Measurements from ENCODE around the gene PRXL2C.
A peak's percentile ranks its signal among the peaks of the same experiment; 100 is the strongest.

Gene PRXL2C

DNA sequence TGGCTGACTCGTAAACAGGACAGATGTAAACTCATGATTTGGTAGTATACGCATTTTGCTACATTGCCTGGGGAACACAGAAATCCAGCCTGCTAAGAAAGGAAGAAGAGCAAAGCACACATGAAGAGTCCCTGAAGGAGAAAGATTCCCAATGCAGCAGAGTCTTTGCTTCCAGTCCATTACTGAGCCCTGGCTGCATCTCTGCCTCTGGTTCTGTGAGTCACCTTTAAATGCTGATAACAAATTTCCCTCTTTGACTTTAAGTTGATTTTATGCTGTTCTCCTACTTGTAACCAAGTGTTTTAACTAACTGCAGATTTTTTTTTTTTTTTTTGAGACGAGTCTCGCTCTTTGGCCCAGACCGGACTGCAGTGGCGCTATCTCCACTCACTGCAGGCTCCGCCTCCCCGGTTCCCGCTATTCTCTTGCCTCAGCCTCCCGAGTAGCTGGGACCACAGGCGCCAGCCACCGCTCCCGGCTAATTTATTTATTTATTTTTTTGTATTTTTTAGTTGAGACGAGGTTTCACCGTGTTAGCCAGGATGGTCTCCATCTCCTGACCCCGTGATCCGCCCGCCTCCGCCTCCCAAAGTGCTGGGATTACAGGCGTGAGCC, 8.5 kb upstream of the PRXL2C start:
- Histone ChIP-seq H2AFZ (ENCODE audit: low read depth) (no peak overlapping the region), H3K4me1 (ENCODE audit: low read depth, poor library complexity, severe bottlenecking) (no peaks in the 10 kb centered on the region), H3K27me3 (ENCODE audit: insufficient read depth, low read depth) (no peaks in the 10 kb centered on the region), H3K27ac (no peak overlapping the region), H3K36me3 (ENCODE audit: insufficient read depth) (no peaks in the 10 kb centered on the region), H4K20me1 (ENCODE audit: insufficient read depth) (no peaks in the 10 kb centered on the region), H3K79me2 (ENCODE audit: insufficient read depth, low read depth) (no peaks in the 10 kb centered on the region), H3K4me3 (IDR thresholded peaks at IDR 0.05; ENCODE audit: insufficient read depth, low read depth, low read length) (no peak overlapping the region), H3K4me2 (no peak overlapping the region), H3K9ac (no peak overlapping the region)
- TF ChIP-seq, protein P1, sequence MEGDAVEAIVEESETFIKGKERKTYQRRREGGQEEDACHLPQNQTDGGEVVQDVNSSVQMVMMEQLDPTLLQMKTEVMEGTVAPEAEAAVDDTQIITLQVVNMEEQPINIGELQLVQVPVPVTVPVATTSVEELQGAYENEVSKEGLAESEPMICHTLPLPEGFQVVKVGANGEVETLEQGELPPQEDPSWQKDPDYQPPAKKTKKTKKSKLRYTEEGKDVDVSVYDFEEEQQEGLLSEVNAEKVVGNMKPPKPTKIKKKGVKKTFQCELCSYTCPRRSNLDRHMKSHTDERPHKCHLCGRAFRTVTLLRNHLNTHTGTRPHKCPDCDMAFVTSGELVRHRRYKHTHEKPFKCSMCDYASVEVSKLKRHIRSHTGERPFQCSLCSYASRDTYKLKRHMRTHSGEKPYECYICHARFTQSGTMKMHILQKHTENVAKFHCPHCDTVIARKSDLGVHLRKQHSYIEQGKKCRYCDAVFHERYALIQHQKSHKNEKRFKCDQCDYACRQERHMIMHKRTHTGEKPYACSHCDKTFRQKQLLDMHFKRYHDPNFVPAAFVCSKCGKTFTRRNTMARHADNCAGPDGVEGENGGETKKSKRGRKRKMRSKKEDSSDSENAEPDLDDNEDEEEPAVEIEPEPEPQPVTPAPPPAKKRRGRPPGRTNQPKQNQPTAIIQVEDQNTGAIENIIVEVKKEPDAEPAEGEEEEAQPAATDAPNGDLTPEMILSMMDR (conservative IDR thresholded peaks at IDR 0.05; ENCODE audit: low read depth, low read length), result no peak

DNA sequence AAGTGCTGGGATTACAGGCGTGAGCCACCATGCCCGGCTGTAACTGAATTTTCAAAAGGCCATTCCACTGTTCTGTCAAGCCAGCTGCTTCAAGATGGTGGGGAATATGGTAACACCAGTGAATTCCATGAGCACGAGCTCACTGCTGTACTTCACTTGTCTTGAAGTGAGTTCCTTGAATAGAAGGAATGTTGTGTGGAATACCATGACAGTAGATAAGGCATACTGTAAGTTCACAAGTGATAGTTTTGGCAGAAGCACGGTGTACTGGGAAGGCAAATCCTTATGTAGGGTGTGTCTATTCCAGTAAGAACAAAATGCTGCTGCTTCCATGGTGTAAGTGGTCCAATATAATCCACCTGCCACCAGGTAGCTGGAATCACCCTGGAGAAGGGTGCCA, 6.6 kb upstream of the PRXL2C start:
- H3K36me3 ChIP-seq (ENCODE audit: insufficient read depth), result no peaks in the 10 kb centered on the region
- TF ChIP-seq, protein P1 (conservative IDR thresholded peaks at IDR 0.05; ENCODE audit: low read depth, low read length), result no peak
- H3K4me1 ChIP-seq (ENCODE audit: low read depth, poor library complexity, severe bottlenecking), result no peaks in the 10 kb centered on the region
- H4K20me1 ChIP-seq (ENCODE audit: insufficient read depth), result no peaks in the 10 kb centered on the region
- no peak overlapping the region for H2AFZ ChIP-seq (ENCODE audit: low read depth)
- H3K4me3 ChIP-seq (IDR thresholded peaks at IDR 0.05; ENCODE audit: insufficient read depth, low read depth, low read length), result no peak overlapping the region
- no peak overlapping the region for H3K9ac ChIP-seq
- no peak overlapping the region for H3K4me2 ChIP-seq
- no peaks in the 10 kb centered on the region for H3K27me3 ChIP-seq (ENCODE audit: insufficient read depth, low read depth)
- no peak overlapping the region for H3K27ac ChIP-seq
- H3K79me2 ChIP-seq (ENCODE audit: insufficient read depth, low read depth), result no peaks in the 10 kb centered on the region

DNA sequence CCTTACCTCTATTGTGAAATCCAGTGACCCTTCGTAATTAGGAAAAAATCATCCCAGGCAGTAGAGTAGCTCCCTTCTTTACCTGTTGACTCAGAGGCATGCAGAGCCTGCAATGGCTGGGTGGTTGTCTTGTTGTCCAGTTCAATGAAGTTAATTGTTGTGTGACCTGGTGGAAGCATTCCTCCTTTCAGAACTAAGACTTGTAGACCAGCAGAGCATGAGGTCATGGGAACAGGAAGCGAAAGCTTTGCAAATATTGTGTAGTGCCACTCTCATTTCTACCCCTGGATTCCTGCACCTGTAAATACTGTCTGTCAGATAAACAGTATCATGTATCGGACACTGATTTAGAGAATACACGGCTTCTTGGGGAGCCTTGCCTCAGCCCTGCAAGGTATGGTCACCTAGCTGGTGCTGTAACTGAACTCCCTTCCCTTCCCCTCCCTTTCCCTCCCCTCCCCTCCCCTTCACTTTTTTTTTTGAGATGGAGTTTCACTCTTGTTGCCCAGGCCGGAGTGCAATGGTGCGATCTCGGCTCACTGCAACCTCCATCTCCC, 5.7 kb upstream of the PRXL2C start:
- H2AFZ ChIP-seq (ENCODE audit: low read depth), result no peak overlapping the region
- H3K27ac ChIP-seq, result no peak overlapping the region
- no peaks in the 10 kb centered on the region for H3K79me2 ChIP-seq (ENCODE audit: insufficient read depth, low read depth)
- H3K4me1 ChIP-seq (ENCODE audit: low read depth, poor library complexity, severe bottlenecking), result peaks cover 7% of the 10 kb centered on the region
- no peak overlapping the region for H3K4me2 ChIP-seq
- H3K36me3 ChIP-seq (ENCODE audit: insufficient read depth), result no peaks in the 10 kb centered on the region
- no peak overlapping the region for H3K9ac ChIP-seq
- H4K20me1 ChIP-seq (ENCODE audit: insufficient read depth), result no peaks in the 10 kb centered on the region
- no peak overlapping the region for H3K4me3 ChIP-seq (IDR thresholded peaks at IDR 0.05; ENCODE audit: insufficient read depth, low read depth, low read length)
- no peaks in the 10 kb centered on the region for H3K27me3 ChIP-seq (ENCODE audit: insufficient read depth, low read depth)
- TF ChIP-seq, protein P1 (conservative IDR thresholded peaks at IDR 0.05; ENCODE audit: low read depth, low read length), result no peak

DNA sequence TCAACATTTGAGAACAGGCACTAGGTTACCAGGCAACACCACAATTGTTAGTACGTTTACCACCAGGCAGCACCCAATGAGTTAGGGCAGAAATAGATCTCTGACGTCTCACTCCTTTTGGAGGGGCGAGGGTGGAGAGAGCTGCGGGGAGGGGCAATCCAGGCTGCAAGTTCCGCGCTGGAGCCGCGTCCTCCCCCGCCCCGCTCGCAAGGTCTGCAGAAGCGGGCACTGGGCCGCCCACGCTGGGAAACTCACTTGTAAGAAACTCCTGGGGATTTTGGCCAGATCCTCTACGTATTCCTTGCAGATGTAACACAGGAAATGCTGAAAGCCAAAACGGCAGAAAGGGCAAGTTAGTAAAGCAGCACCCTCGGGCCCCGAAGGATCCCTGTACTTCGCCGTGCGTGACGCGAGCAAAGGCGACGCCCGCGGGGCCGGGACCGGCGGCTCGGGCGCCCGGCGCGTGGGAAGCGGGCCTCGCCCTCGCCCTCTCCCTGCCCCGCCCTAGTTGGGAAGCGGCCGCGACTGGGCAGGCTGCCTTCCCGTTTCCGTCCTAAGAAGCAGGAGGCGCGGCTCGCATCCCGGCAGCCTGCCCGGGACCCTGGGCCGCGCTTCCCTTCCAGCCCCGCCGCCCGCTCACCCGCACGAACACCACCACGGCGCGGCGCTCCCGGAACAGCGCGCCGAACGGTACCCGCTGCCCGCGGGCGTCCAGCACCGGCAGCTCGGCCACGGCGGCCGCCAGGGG, 493 bp downstream of the PRXL2C start:
- Histone ChIP-seq H3K36me3 (ENCODE audit: insufficient read depth) (no peaks in the 10 kb centered on the region), H3K4me3 (IDR thresholded peaks at IDR 0.05; ENCODE audit: insufficient read depth, low read depth, low read length) (no peak overlapping the region), H3K27ac (peak overlapping the region; percentile 70), H3K4me2 (peak overlapping the region; percentile 91), H2AFZ (ENCODE audit: low read depth) (peak overlapping the region; percentile 95), H3K79me2 (ENCODE audit: insufficient read depth, low read depth) (no peaks in the 10 kb centered on the region), H3K27me3 (ENCODE audit: insufficient read depth, low read depth) (no peaks in the 10 kb centered on the region), H4K20me1 (ENCODE audit: insufficient read depth) (no peaks in the 10 kb centered on the region), H3K9ac (peak overlapping the region; percentile 74), H3K4me1 (ENCODE audit: low read depth, poor library complexity, severe bottlenecking) (peaks cover 17% of the 10 kb centered on the region)
- TF ChIP-seq, protein P1 (conservative IDR thresholded peaks at IDR 0.05; ENCODE audit: low read depth, low read length), result no peak

Data from KMS-11 (cell line).